SH-SY5Y (cell line): ENCODE results near the gene PICK1.

ENCODE experiments used
- GATA2 ChIP-seq: IDR thresholded peaks from 2 replicates; pipeline ENCODE4 v1.6.1; 2011; ENCODE audit warnings: mild to moderate bottlenecking, low read depth, low read length
- GATA3 ChIP-seq: IDR thresholded peaks from 2 replicates; pipeline ENCODE4 v1.6.1; 2011; ENCODE audit warnings: low read depth, mild to moderate bottlenecking, low read length, moderate library complexity

PICK1 gene

DNA sequence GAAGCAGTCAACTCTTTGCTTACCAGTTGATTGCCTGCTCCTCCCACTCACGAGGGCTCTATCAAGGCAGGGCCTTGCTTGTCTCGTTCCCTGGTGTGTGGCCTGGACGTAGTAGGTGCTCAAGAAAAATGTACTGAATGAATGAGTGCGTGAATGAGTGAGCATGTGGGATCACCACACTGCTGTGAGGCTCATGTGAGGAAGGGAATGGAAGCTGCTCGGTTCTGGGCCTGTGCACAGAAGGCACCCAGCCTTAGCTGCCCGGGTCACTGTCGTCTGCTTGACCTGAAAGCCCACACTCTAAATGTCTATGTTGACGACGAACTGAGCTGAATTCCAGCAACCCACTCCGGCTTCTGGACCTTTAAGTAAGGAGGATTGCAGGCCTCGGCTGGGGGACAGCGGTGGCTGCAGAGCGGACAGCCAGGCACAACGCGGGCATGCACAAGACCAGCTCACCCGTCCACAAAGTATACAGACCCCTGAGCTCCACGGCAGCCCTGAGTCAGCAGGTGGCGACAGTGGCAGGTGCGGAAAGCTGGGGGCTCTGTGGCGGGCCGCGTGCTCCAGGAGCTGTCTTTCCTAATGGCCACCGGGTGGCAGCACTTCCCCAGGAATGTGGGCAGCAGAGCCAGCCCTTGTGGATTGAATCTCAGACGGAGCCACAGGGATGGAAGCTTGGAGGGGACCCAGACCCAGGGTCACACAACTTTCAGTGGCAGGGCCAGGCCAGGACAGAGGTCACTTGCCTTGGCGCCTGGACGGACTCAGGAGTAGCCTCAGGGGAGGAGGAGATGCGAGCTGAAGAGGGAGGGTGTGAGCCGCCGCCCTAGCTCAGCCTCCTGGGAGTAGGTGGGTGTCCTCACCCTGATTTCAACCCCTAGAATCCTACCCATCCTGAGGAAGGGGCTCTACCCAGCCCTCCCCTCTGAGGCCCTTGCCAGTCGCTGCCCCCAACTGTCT is 5.0 kb upstream of the PICK1 start:
- TF ChIP-seq GATA3 = no peak
- no peak for TF ChIP-seq GATA2

DNA sequence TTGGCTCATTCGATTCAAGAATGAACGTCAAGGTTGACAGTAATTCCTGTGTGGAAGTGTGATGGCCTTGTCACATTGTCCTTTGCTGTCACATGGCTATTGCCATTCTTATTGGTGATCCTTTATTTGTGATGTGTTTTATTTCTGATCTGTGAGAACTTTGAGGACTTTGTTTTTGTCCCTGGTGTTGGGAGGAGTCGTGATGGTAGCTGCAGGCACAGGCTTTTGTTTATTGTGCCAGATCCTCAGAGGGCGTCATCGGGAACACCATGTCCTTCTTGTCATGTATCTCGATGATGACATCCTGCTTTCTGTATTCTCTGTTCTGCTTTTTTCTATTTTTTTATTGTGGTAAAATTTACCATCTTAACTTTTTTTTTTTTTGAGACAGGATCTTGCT is 5.6 kb downstream of the PICK1 start:
- TF ChIP-seq GATA3 (no peak), GATA2 (no peak)

DNA sequence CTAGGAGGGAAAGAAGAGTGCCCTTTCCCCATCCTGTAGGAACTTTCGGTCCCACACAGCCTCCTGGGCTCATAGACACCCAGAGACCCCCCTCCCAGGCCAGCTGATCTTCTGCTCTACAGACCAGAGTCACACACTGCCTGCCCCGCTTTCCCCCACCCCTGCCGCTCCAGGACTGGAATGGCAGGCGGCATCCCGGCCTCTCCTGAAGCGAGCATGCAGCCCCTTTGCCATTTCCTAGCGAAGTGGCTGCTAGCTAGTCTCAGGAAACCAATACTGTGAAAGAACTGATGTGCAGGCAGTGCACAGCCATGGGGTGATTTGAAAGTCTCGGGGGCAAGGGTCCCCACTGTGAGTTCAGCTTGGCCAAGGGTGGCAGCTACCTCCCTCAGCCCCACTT is 8.3 kb downstream of the PICK1 start:
- TF ChIP-seq GATA2 (no peak), GATA3 (no peak)

DNA sequence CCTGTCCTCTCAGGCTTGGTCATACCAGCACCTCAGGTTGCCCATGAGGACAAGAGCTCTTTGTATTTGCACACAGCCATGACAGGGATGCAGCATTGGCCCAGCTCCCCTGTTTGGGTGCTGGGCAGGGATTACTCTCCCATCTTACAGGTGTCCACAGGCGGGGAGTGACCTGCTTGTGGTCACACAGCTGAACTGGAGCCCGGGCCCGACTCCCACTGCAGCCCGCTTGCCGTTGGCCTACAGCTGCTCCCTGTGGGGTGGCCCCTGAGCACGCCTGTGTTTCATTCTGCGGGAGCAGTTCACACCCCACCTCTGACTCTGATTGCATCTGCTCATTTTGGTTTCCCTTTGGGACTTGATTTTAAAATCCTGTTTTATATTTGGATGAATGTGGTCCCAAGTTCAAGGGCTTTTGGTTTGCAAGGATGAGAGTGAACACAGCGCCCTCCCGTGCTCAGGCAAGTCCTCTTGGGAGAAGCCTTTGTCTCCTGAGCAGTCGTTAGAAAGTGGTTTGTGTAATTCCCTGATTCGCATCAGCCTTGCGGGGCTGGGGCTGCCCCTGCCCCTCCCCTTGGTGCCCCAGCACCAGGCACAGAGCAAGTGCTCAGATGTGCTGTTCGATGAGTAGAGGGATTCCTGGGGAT is 9.3 kb downstream of the PICK1 start:
- no peak for TF ChIP-seq GATA2
- no peak for TF ChIP-seq GATA3

- TF ChIP-seq GATA3 = no peak
- TF ChIP-seq GATA2 = no peak
These were observed 9.8 kb downstream of the PICK1 start for GRCh38 chr22:38067028-38067415.

DNA sequence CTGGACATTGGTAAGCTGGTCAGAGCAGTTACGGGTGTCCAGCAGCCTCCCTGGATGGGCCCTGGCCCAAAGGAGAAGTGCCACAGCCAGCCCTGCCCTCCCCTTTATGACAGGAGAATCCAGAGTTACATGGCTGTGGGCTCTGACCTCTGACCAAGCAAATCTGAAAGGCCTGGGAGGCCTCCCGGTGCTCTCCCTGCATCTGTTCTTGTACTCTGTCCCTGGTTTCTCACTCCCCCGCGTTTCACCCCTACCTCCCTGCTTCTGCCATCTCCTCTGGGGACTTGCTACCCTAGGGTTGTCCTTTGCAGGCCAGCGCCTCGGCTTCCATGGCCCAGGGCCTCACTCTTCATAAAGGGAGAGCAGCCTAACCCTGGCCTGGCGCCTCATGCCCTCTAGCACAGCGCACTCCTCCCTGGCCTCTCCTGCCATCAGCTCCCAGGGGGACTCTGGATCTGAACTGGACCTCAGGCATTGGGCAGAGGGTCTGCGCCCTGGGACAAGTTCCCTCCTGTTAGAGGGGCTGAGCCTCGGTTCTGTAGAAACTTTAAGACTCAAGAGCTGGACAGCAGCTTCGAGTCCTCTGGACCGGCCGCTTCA is 10.7 kb downstream of the PICK1 start:
- TF ChIP-seq GATA3 (no peak), GATA2 (no peak)

GRCh38 chr22:38068641-38069371 is 11.6 kb downstream of the PICK1 start:
- TF ChIP-seq GATA3 = no peak
- no peak for TF ChIP-seq GATA2

DNA sequence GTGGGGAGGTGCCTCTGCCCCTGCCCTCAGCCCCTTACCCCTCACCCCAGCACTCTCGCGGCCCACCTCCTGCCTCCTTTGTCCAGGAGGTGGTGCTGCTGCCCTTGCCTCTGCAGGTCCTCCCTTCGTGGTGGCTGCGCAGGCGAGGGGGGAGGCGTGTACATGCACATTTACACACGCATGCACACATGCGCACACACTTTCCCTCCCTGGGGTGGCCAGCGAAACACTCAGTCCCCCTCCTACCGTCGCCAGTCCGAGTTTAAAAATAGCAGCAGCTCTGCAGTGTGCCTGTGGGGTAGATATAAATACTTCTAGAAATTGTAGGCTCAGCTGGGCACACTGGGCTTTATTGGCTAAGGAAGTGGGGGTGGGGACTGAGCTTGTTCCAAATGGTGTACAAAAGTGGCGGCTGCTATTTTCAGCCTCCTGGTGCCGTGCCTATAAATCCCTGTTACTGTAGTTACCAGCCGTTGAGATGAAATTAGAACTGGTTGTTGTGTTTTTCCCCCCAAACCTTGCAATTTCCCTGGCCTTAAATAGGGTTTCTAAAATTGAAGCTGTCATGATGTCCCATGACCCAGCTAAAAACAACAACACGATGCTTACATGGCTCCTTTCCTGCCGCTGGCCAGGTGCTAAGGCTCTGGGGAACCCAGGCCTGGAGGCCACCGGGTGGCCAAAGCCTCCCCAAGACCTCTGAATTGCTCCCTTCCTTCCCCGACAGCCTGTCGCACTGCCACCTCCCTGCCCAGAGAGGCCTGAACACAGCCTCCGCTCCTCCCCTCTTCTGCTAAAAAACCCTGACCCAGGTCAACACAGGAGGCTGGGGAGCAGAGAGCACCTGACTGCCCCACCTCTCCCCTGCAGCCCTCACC is 12.4 kb downstream of the PICK1 start:
- no peak for TF ChIP-seq GATA2
- TF ChIP-seq GATA3 = no peak

GRCh38 chr22:38070250-38070921 is 13.2 kb downstream of the PICK1 start:
- TF ChIP-seq GATA3 = no peak
- TF ChIP-seq GATA2 = no peak

DNA sequence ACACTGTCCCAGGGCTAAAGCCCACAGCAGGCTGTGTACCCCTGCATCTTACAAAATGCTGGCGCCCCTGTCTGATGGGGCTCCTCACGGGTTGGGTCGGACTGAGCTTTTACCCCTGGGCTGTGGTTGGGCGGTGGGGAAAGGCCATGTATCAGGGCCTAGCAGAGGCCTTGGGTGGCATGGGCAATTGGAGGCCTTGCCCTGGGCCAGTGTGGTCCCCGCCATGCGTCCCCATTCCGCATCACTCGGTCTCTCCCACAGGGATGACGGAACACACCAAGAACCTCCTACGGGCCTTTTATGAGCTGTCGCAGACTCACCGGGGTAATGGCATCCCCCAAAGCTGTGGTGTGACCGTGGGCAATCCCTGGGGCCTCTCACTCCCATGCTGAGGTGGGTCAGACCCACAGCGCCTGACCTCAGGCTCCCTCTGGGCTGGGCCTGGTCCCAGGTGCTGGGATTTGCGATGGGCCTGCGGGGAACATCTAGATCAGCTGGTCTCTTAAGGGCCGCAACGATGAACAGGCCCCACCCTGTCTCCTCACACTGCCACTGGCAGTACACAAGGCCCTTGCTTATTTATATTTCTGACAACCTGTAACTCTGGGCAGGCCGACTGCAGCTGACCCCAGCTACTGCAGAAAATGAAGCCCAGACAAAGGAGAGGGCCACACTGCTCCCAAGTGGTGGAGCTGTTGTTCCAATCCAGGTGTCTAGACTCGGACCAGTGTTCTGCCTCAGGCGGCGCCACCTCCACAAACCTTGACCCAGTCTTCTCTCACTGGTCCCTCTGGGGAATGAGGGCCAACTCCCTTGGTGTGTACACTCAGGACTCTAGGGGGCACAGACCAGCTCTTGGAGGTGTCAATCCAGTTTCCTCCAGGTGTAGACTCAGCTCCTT is 14.5 kb downstream of the PICK1 start:
- TF ChIP-seq GATA2 = no peak
- TF ChIP-seq GATA3 = no peak

DNA sequence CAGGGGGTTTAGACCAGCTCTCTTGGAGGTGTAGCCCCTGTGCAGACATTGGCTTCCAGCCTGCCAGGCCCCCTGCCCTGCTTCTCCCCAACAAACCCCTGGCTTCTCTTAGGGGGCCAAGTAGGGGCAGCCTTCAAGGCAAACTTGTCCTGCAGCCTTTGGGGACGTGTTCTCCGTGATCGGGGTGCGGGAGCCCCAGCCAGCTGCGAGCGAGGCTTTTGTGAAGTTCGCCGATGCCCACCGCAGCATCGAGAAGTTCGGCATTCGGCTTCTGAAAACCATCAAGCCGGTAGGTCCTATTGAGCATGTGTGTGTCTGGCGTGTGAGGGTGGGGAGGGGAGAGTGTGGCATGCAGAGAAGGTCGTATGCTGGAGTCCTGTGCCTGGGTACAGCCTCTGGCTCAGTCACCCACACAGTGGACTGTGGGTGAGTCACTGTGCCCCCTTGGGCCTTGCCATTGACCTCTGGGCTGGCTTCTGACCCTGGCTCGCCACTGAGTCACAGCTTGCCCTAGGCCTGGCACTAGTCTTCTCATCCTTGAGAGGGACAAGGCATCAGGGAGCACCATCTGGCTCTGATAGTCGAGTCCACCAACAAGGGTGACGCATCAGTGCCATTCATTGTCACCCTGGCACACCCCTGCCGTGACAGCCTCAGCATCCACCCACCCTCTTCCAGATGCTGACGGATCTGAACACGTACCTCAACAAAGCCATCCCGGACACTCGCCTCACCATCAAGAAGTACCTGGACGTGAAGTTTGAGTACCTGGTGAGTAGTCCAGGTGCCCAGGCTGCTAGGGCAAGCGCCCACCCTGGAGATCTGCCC is 15.3 kb downstream of the PICK1 start:
- TF ChIP-seq GATA2 (no peak), GATA3 (no peak)
